GM12878 (cell line): ENCODE measurements around the gene PMP22. TPM values are rescaled to one million over a fixed set of nuclear protein-coding genes. Genes with fewer than 3 reads are reported as not detected.

Source experiments
- ATAC-seq: fragments of 200-7000 bp; cut with Tn5 transposase; 3 replicates; pipeline ENCODE4 v1.9.1; 2020; ENCODE audit warnings: mild to moderate bottlenecking, moderate library complexity
- BruUV-seq: library from RNA; stranded (reverse); fragments of 400-500 nt; replicated peaks from 2 replicates; lab custom pipeline; 2021; lab: Mats Ljungman, UMichigan
- CTCF ChIA-PET: fragments of 300-600 bp; sonication (Branson Sonifier 250); formaldehyde crosslinking; extraction: SDS; loops from one replicate; lab custom pipeline; 2021; ENCODE audit warnings: inconsistent platforms; lab: Yijun Ruan, JAX
- POLR2A ChIA-PET: fragments of 350-600 bp; formaldehyde crosslinking; extraction: SDS; loops from one replicate; lab custom pipeline; 2021; ENCODE audit warnings: inconsistent platforms; lab: Charles Lee
- RAD21 ChIA-PET: fragments of 300-600 bp; sonication (Branson Sonifier 250); formaldehyde crosslinking; loops from one replicate; lab custom pipeline; 2023; ENCODE audit warnings: antibody characterized with exemption; ENCODE audit not compliant: unreplicated experiment; lab: Charles Lee
- SMC1A ChIA-PET: fragments of 300-600 bp; sonication (Branson Sonifier 250); formaldehyde crosslinking; loops from one replicate; lab custom pipeline; 2023; ENCODE audit not compliant: unreplicated experiment, uncharacterized antibody; lab: Charles Lee
- DNase-seq: peaks from one replicate; pipeline ENCODE4 v3.0.0-alpha.2; 2011; ENCODE audit warnings: low read depth, low spot score
- FAIRE-seq: peaks from 3 replicates; lab custom pipeline; 2011; peaks lifted over from hg19 to GRCh38; lab: Jason Lieb, UNC
- H2AFZ ChIP-seq: 2 replicates; pipeline ENCODE4 v1.6.0; 2011; ENCODE audit warnings: low read depth, low read length, control low read depth; ENCODE audit not compliant: control insufficient read depth
- H3K27ac ChIP-seq: 2 replicates; pipeline ENCODE4 v1.5.1; 2011; ENCODE audit warnings: control low read depth; ENCODE audit not compliant: control insufficient read depth, insufficient read depth
- H3K27me3 ChIP-seq, 2 experiments: replicated peaks in 1 of 2; 2 replicates each; pipeline versions ENCODE4 v1.6.0 to v1.6.1; 2011; ENCODE audit warnings: low read length in 1 of 2; ENCODE audit not compliant: control insufficient read depth in 2 of 2, insufficient read depth in 2 of 2
- H3K36me3 ChIP-seq, 2 experiments: 2 replicates each; pipeline ENCODE4 v1.5.1; 2011; ENCODE audit warnings: low read length in 1 of 2; ENCODE audit not compliant: control insufficient read depth in 2 of 2, insufficient read depth in 2 of 2
- H3K4me1 ChIP-seq: 2 replicates; pipeline ENCODE4 v1.6.1; 2011; ENCODE audit warnings: mild to moderate bottlenecking, low read length, moderate library complexity, mixed read lengths; ENCODE audit not compliant: control insufficient read depth, insufficient read depth
- H3K4me2 ChIP-seq: 2 replicates; pipeline ENCODE4 v1.6.0; 2011; ENCODE audit warnings: control low read depth; ENCODE audit not compliant: control insufficient read depth, insufficient read depth
- H3K4me3 ChIP-seq: fragments of 200-600 bp; sonication (generic); 2 replicates; pipeline ENCODE4 v1.5.1; 2016
- H3K79me2 ChIP-seq: 2 replicates; pipeline ENCODE4 v1.6.0; 2011; ENCODE audit warnings: low read length; ENCODE audit not compliant: control insufficient read depth, insufficient read depth
- H3K9ac ChIP-seq: 2 replicates; pipeline ENCODE4 v1.8.0; 2011; ENCODE audit warnings: low read length, control low read depth, mixed read lengths; ENCODE audit not compliant: control insufficient read depth, insufficient read depth
- H3K9me3 ChIP-seq: replicated peaks from 3 replicates; pipeline ENCODE4 v1.5.1; 2011; ENCODE audit warnings: mild to moderate bottlenecking, low read length; ENCODE audit not compliant: control insufficient read depth, insufficient read depth
- H4K20me1 ChIP-seq: 2 replicates; pipeline ENCODE4 v1.6.0; 2011; ENCODE audit not compliant: control insufficient read depth, insufficient read depth
- CHD2 ChIP-seq: IDR thresholded peaks from 2 replicates; pipeline ENCODE4 v1.6.1; 2011; ENCODE audit warnings: low read depth, low read length, improper control_type of control experiment, borderline replicate concordance
- CREB1 ChIP-seq: IDR thresholded peaks from 2 replicates; pipeline ENCODE4 v1.6.1; 2012; ENCODE audit warnings: low read depth, mild to moderate bottlenecking, inconsistent platforms
- DPF2 ChIP-seq: fragments of 450-650 bp; IDR thresholded peaks from 2 replicates; pipeline ENCODE4 v1.6.1; 2017; ENCODE audit warnings: mild to moderate bottlenecking
- PML ChIP-seq: IDR thresholded peaks from 2 replicates; pipeline ENCODE4 v1.6.1; 2012; ENCODE audit warnings: low read length, inconsistent platforms
- RBBP5 ChIP-seq: fragments of 200-600 bp; sonication (generic); conservative IDR thresholded peaks from 2 replicates; pipeline ENCODE4 v1.6.1; 2016
- RFX5 ChIP-seq: IDR thresholded peaks from 2 replicates; pipeline ENCODE4 v1.6.1; 2011; ENCODE audit warnings: low read depth, low read length, improper control_type of control experiment
- SP1 ChIP-seq: IDR thresholded peaks from one replicate; pipeline ENCODE4 v1.6.1; 2011; ENCODE audit warnings: low read depth, low read length
- SRF ChIP-seq, 2 experiments: IDR thresholded peaks; 2 replicates each; pipeline ENCODE4 v1.6.1; 2011; ENCODE audit warnings: low read depth in 2 of 2, low read length in 2 of 2, mild to moderate bottlenecking in 1 of 2, moderate library complexity in 1 of 2
- WGBS: methylation state at CpG from one replicate; pipeline ENCODE4 v1.1.6; 2016; ENCODE audit warnings: low lambda C conversion rate; ENCODE audit not compliant: insufficient replicate concordance, insufficient coverage; ENCODE audit errors: missing lambda C conversion rate; 5-methylcytosine and 5-hydroxymethylcytosine counted together
- in situ Hi-C: fragments of 300-500 bp; cut with MboI; formaldehyde crosslinking; loops from 9 replicates; pipeline ENCODE4 v1.14.3; 2018; ENCODE audit warnings: mixed read lengths
- intact Hi-C: fragments of 100-400 bp; cut with micrococcal nuclease; formaldehyde crosslinking; loops from one replicate; pipeline ENCODE4 v1.14.2; 2022; ENCODE audit not compliant: unreplicated experiment
- polyA plus RNA-seq, 11 experiments: library from polyadenylated mRNA; depleted of rRNA in 4 of 11; unstranded in 6 of 11; stranded (reverse) in 5 of 11; fragments of >200 nt; fragmentation: Nextera tagmentation in 4 of 11; fragmentation: Illumina TruSeq in 1 of 11; extraction: Ambion mirVana in 4 of 11; extraction: Trizol in 1 of 11; gene quantifications; 1 replicate in 1 of 11; 2 replicates in 10 of 11; pipeline versions ENCODE4 v1.2.1 to v1.2.3, GENCODE V29; 2011 to 2016; ENCODE audit warnings: inconsistent platforms in 2 of 11, missing spikeins in 2 of 11, low read depth in 1 of 11
- total RNA-seq, 4 experiments: library from RNA; depleted of rRNA in 3 of 4; stranded (reverse); fragments of >200 nt in 3 of 4; fragmentation: Illumina TruSeq in 1 of 4; extraction: Trizol in 1 of 4; gene quantifications; 2 replicates each; pipeline versions ENCODE4 v1.2.1 to v1.2.3, GENCODE V29; 2013 to 2021
- TF ChIP-seq, protein P1 (sequence below): fragments of 450-650 bp; formaldehyde crosslinking; IDR thresholded peaks from 2 replicates; pipeline ENCODE4 v1.4.0; 2022; ENCODE audit warnings: mild to moderate bottlenecking, moderate library complexity
- TF ChIP-seq, protein P2 (sequence below): fragments of 450-650 bp; IDR thresholded peaks from 2 replicates; pipeline ENCODE4 v1.6.1; 2016; ENCODE audit warnings: mild to moderate bottlenecking

The PMP22 gene
- total and polyA plus RNA-seq, 10 of the 15 experiments (the other 5 are each of a cell fraction or from before 2014, with no cell fraction given) = 0.59 TPM; not detected in 9

DNA sequence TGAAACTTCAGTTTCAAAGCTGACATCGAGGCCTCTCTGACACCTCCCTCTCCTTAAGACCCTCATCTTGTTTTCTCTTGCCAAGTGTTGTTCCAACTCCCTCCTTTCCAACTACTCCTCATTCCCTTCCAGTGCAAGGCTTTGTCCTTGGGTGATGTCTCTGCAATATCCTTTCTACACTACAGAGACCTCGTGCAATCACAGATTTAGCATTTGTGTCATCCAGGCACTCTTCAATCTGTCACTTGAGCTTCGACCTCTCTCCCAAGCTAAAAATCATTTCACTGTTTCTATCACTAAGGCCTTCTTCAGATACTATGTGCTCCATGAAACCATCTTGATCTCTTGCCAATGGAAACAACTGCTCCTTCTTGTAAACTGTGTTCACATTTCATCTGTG, 44.7 kb upstream of the PMP22 start:
- DNase-seq (no peak), FAIRE-seq (no peak), ATAC-seq (no peak)
- ChIA-PET RAD21 (no interaction called here), SMC1A (no interaction called here), POLR2A (no interaction called here), CTCF (no interaction called here)
- in situ Hi-C loops = no loop called here
- Histone ChIP-seq H3K9me3 (no peaks in the 10 kb centered on the region), H3K4me3 (no peak overlapping the region), H4K20me1 (no peaks in the 10 kb centered on the region), H3K4me2 (no peak overlapping the region), H2AFZ (no peak overlapping the region), H3K79me2 (no peaks in the 10 kb centered on the region), H3K27me3 (no peaks in the 10 kb centered on the region; a peak in 1 of 4 replicates), H3K27ac (no peak overlapping the region), H3K36me3 (no peaks in the 10 kb centered on the region), H3K9ac (no peak overlapping the region), H3K4me1 (no peaks in the 10 kb centered on the region)
- 2% methylated on average over 3 of the region's 3 CpGs for WGBS
- BruUV-seq = no TSS peak
- TF ChIP-seq CHD2 = no peak
- TF ChIP-seq SRF (IDR thresholded peaks at IDR 0.05; ENCODE audit: low read depth in 2 of 2, low read length in 2 of 2) = no peak
- TF ChIP-seq RFX5 = no peak
- TF ChIP-seq, protein P1, sequence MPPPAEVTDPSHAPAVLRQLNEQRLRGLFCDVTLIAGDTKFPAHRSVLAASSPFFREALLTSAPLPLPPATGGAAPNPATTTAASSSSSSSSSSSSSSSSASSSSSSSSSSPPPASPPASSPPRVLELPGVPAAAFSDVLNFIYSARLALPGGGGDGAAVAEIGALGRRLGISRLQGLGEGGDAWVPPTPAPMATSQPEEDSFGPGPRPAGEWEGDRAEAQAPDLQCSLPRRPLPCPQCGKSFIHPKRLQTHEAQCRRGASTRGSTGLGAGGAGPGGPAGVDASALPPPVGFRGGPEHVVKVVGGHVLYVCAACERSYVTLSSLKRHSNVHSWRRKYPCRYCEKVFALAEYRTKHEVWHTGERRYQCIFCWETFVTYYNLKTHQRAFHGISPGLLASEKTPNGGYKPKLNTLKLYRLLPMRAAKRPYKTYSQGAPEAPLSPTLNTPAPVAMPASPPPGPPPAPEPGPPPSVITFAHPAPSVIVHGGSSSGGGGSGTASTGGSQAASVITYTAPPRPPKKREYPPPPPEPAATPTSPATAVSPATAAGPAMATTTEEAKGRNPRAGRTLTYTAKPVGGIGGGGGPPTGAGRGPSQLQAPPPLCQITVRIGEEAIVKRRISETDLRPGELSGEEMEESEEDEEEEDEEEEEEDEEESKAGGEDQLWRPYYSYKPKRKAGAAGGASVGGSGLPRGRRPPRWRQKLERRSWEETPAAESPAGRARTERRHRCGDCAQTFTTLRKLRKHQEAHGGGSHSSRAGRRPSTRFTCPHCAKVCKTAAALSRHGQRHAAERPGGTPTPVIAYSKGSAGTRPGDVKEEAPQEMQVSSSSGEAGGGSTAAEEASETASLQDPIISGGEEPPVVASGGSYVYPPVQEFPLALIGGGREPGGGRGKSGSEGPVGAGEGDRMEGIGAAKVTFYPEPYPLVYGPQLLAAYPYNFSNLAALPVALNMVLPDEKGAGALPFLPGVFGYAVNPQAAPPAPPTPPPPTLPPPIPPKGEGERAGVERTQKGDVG (CRISPR knock-in tag) = no peak
- TF ChIP-seq PML = no peak
- TF ChIP-seq, protein P2, sequence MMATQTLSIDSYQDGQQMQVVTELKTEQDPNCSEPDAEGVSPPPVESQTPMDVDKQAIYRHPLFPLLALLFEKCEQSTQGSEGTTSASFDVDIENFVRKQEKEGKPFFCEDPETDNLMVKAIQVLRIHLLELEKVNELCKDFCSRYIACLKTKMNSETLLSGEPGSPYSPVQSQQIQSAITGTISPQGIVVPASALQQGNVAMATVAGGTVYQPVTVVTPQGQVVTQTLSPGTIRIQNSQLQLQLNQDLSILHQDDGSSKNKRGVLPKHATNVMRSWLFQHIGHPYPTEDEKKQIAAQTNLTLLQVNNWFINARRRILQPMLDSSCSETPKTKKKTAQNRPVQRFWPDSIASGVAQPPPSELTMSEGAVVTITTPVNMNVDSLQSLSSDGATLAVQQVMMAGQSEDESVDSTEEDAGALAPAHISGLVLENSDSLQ = no peak
- TF ChIP-seq DPF2 = no peak
- TF ChIP-seq SP1 = no peak
- no peak for TF ChIP-seq CREB1
- TF ChIP-seq RBBP5 = no peak
- intact Hi-C loops = no loop called here
